ES-I3 (cell line): ENCODE data around the gene HELZ2.
"Not testable (repeated sequence)": the region's sequence is repeated elsewhere in the genome, so short reads cannot be mapped to it uniquely, and the experiment has no call there.

Experiments
- H3K36me3 ChIP-seq: 2 replicates; pipeline ENCODE4 v1.6.1; 2013; ENCODE audit warnings: mild to moderate bottlenecking, low read length, control low read depth, moderate library complexity; ENCODE audit not compliant: insufficient read depth
- H3K4me1 ChIP-seq: 2 replicates; pipeline ENCODE4 v1.6.1; 2013; ENCODE audit warnings: mild to moderate bottlenecking, control low read depth, low read length; ENCODE audit not compliant: insufficient read depth
- H3K9ac ChIP-seq: 2 replicates; pipeline ENCODE4 v1.6.1; 2013; ENCODE audit warnings: low read depth, mild to moderate bottlenecking, low read length, moderate library complexity
- H3K9me3 ChIP-seq: 2 replicates; pipeline ENCODE4 v1.6.1; 2013; ENCODE audit warnings: mild to moderate bottlenecking, low read length, moderate library complexity; ENCODE audit not compliant: control insufficient read depth, insufficient read depth

HELZ2 gene, protein sequence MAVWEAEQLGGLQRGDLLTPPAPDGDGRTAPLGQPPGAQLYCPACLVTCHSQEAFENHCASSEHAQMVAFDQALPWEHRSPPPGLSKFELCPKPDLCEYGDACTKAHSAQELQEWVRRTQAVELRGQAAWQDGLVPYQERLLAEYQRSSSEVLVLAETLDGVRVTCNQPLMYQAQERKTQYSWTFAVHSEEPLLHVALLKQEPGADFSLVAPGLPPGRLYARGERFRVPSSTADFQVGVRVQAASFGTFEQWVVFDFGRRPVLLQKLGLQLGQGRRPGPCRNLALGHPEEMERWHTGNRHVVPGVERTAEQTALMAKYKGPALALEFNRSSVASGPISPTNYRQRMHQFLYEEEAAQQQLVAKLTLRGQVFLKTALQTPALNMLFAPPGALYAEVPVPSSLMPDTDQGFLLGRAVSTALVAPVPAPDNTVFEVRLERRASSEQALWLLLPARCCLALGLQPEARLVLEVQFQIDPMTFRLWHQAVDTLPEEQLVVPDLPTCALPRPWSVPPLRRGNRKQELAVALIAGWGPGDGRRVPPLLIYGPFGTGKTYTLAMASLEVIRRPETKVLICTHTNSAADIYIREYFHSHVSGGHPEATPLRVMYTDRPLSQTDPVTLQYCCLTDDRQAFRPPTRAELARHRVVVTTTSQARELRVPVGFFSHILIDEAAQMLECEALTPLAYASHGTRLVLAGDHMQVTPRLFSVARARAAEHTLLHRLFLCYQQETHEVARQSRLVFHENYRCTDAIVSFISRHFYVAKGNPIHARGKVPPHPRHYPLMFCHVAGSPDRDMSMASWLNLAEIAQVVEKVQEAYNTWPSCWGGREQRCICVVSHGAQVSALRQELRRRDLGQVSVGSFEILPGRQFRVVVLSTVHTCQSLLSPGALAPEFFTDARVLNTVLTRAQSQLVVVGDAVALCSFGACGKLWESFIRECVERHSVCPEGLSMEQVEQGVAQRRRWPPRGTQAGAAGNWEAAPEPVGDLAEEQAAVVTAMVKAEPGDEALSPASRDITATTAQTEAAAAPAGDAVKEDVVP (N-terminal part only)

DNA sequence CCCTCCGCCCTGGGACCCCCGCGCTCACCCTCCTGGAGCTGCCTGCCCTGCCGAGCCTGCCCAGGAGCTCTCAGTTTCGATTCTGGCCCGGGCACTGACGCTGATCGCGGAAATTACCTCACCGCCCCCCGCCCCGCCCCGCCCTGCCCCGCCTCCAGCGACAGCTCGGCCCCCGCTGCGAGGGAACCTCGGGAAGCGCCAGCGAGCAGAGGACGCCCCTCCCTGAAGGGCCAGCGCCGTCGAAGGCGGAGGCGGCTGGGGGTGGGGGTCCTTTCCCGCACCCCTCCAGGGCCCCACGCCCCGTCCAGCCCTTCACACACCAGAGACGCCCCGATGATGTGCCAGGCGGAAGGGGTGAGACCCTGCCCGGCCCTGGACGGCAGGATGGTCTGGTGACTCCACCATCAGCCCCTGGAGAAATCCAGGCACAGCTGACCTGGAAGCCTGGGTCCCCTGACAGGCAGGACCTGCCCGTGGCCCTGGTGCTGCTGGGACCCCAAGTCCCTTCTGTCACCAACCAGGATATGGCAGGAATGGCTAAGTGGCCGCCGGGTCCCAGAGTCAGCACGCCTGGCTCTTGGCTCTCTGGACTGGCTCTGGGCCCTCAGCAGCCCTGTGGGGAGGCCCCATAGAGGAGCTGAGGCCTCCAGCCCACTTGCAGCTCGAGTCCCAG lies at the start of gene HELZ2:
TSS of gene HELZ2 (minus strand) at position 84 of the 673 bp plus-strand sequence. CDS start 1,854 bp downstream, outside the sequence.
- H3K4me1 ChIP-seq: no peaks in the 10 kb centered on the region
- H3K9me3 ChIP-seq: no peaks in the 10 kb centered on the region
- peak within 1 kb of the TSS; percentile 42 for H3K9ac ChIP-seq
- no peaks in the 10 kb centered on the region for H3K36me3 ChIP-seq

GRCh38 chr20:63622732-63623131 lies 48.7 kb upstream of the HELZ2 start:
- Histone ChIP-seq H3K9ac (no peak overlapping the region), H3K4me1 (0 out of 2 replicates have a peak, but pooled peaks cover 3% of the 10 kb centered on the region), H3K36me3 (no peaks in the 10 kb centered on the region), H3K9me3 (no peaks in the 10 kb centered on the region)

DNA sequence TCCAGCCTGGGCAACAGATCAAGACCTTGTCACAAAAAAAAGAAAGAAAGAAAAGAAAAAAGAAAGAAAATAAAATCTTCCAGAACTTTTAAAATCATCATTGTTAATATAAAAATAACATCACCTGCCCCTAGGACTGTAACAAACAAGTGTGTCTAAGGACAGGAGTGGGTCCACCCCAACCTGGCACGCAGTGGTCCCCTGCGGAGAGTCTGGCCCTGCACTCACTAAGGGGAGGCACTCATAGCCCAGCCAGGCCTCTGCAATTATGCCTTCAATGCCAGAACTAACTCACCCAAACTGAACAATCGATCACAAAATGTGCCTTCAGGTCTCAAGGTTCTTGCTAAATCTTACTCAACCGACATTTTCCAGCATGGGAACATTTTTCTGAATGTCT lies 48.1 kb upstream of the HELZ2 start:
- Histone ChIP-seq H3K9ac (no peak overlapping the region), H3K9me3 (no peaks in the 10 kb centered on the region), H3K4me1 (0 out of 2 replicates have a peak, but pooled peaks cover 3% of the 10 kb centered on the region), H3K36me3 (no peaks in the 10 kb centered on the region)

DNA sequence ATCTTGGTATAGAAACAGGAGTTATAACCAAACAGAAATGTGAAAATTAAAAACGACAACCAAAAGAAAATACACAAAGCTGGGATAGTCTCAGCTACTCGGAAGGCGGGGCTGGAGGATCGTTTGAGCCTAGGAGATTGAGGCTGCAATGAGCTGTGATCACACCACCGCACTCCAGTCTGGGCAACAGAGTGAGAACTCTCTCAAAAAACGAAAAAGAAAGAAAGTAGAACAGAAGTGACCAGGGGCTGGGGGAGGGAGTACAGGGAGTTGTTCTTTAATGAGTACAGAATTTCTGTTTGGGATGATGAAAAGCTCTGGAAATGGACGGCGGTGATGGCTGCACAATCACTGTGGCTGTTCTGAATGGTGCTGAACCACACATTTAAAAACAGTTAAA lies 47.0 kb upstream of the HELZ2 start:
- Histone ChIP-seq H3K9ac (no peak overlapping the region), H3K9me3 (no peaks in the 10 kb centered on the region), H3K4me1 (0 out of 2 replicates have a peak, but pooled peaks cover 3% of the 10 kb centered on the region), H3K36me3 (no peaks in the 10 kb centered on the region)

DNA sequence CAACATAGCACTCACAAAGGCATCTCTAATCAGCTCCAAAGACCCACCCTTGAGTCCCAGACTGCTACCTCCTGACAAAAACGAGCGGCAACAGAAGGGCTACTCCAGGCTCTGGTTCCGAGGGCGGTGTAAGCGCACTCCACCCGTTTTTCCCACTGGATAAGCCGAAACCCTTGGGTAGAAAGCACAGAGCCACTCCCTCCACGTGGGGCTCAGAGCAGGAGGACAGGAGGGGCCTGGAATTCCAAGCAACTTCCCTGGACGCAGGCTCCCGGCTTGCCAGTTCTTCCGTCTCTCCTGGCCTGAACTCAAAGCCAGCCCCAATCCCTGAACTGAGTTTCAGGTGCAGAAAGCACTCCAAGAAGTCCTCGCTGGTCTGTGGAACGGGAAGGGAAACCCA lies 45.5 kb upstream of the HELZ2 start:
- H3K36me3 ChIP-seq: no peaks in the 10 kb centered on the region
- no peak overlapping the region for H3K9ac ChIP-seq
- H3K4me1 ChIP-seq: no peaks in the 10 kb centered on the region
- H3K9me3 ChIP-seq: no peaks in the 10 kb centered on the region

DNA sequence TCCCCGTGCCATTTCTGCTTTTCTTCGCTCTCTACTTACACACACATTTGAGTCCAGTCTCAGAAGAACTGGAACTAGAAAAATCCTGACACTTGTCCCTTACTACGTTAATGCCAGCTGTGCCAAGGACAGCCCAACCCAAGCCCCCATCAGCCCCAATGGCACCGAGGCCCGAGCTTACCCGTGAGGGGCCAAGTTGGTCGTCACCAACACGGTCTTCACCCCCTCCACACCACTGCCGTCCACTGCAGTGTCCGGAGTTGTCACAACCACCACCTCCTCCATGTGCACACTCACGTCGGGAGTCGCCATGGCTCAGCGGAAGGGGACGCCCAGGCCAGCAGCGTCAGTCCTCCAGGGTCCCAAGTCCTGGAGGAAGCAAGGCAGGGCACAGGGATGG lies 45.0 kb upstream of the HELZ2 start:
- H3K36me3 ChIP-seq: no peaks in the 10 kb centered on the region
- no peaks in the 10 kb centered on the region for H3K9me3 ChIP-seq
- no peaks in the 10 kb centered on the region for H3K4me1 ChIP-seq
- H3K9ac ChIP-seq: no peak overlapping the region

DNA sequence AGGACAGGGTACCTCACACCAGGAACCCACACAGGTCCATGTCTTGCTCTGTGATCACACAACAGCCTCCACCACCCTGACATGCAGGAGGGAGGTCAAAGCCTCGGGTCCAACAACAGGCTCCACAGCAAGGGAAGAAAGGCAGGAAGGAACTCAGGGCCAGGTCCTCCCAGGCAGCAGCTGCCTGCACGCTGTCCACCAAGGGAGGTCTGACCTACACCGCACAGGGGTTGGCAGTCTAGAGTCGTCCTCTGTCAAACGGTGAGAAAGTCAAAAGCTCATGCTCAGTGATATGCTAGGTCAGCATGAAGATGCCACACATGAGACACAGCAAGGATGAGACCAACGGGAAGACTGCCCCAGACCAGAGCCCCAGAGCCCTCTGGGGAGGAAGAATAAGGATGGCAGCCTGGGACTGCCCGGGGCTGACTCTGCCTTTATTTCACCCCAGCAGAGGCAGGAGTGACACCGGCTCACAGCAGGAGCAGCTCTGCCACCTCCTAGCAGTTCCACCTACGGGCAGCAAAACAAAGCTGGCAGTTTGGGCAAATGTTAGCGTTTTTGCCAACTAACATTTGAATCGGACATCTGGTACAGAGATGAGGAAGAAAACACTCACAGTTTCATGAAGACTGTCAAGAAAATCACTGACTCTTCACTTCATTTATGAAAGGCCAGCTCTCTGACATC lies 44.4 kb upstream of the HELZ2 start:
- Histone ChIP-seq H3K9ac (no peak overlapping the region), H3K9me3 (no peaks in the 10 kb centered on the region), H3K4me1 (no peaks in the 10 kb centered on the region), H3K36me3 (no peaks in the 10 kb centered on the region)

DNA sequence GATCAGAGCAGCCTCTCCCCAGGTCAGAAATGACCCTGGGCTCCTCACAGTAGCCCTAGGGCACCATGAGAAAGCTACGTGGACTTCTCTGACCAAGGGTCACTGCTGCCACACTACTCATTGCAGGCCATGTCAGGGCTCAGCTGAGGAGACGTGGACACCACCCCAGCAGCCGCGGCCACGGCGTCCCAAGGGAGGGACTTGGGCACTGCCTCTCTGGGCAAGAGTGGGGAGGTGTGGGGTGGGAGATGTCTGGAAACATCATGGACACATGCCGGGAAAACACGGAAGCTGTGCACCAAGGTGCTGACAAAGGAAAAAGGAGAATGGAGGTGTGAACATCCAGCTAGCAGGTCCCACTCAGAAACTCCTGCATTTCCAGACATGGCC lies 43.8 kb upstream of the HELZ2 start:
- Histone ChIP-seq H3K9me3 (no peaks in the 10 kb centered on the region), H3K9ac (no peak overlapping the region), H3K36me3 (no peaks in the 10 kb centered on the region), H3K4me1 (no peaks in the 10 kb centered on the region)

DNA sequence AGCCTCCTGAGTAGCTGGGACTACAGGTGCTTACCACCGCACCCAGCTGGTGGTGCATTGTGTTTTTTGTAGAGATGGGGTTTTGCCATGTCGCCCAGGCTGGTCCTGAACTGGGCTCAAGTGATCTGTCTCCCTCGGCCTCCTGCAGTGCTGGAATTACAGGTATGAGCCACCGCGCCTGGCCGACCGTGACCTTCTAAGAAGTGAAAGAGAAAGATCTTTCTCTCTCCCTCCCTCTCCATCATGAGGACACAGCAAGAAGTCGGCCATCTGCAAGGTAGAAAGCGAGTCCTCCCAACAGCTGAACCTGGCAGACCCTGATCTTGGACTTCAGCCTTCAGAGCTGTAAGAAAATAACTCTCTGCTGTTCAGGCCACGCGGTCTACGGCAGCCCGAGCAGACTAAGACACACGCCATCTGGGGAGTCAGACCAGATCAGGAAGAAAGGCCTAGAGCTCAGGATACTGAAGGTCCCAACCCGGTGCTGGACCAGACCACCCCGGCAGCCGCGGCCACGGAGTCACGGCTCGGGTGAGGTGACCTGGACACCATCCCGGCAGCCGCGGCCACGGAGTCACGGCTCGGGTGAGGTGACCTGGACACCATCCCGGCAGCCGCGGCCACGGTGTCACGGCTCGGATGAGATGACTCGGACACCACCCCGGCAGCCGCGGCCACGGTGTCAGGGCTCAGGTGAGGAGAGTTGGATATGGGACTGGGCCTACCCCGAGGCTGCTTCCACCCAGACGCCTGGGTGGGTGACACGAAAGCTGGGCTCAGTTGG lies 43.2 kb upstream of the HELZ2 start:
- Histone ChIP-seq H3K4me1 (no peaks in the 10 kb centered on the region), H3K9me3 (no peaks in the 10 kb centered on the region), H3K36me3 (no peaks in the 10 kb centered on the region), H3K9ac (no peak overlapping the region)

DNA sequence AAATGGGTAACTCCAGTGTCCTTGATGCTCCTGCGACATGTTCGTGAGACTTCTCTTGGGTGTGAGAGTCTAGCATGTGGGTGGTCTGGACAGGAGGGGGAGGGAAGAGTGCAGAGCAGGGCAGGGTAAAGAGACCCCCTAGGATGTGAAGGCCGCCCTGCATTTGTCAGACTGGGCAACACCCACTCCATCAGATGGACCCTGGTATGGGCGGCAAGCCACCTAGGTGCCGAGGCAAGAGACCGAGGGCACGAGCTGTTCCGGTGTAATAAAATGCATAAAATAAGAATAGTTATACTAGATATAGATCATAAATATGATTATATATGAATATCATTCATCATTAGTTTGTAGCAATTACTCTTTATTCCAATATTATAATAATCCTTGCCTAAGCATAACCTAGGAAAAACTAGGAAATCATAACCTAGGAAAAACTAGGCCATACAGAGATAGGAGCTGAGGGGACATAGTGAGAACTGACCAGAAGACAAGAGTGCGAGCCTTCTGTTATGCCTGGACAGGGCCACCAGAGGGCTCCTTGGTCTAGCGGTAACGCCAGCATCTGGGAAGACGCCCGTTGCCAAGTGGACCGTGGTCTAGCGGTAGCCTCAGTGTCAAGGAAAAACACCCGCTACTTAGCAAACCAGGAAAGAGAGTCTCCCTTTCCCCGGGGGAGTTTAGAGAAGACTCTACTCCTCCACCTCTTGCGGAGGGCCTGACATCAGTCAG lies 40.0 kb upstream of the HELZ2 start:
- H3K36me3 ChIP-seq, H3K9me3 ChIP-seq, H3K4me1 ChIP-seq, H3K9ac ChIP-seq: not testable (repeated sequence)

DNA sequence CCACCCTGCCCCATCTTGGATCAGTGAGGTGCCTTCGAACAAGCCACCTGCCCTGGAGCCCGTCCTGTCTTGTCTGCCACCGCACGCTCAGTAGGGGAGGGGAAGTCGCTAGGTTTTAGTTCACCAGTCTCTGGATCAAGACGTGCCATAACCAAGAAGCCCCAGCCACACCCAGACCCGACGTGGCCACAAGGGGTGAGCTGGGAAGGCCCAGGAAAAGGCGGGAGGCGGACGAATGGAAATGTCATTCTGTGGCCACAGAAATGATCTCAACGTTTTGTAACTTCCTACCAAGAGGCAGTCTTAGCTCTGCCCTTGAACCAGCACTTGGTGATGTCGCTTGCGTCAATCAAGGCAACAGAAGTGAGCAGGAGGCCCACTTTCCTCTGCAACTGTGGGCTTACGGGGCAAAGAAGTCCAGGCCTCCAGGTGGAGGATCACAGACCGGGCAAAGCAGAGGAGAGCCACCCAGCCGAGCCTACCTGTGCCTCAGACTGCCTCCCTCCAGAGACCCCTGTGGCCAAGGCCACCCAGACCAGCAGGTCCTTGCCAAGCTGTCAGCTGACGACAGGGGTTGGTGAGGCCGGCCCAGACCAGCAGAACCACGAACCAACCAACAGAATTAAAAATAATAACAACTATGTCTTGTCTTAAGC lies 38.4 kb upstream of the HELZ2 start:
- no peaks in the 10 kb centered on the region for H3K36me3 ChIP-seq
- no peaks in the 10 kb centered on the region for H3K4me1 ChIP-seq
- no peak overlapping the region for H3K9ac ChIP-seq
- H3K9me3 ChIP-seq: no peaks in the 10 kb centered on the region

- no peaks in the 10 kb centered on the region for H3K36me3 ChIP-seq
- no peaks in the 10 kb centered on the region for H3K9me3 ChIP-seq
- no peak overlapping the region for H3K9ac ChIP-seq
- no peaks in the 10 kb centered on the region for H3K4me1 ChIP-seq
Observed at GRCh38 chr20:63611646-63612045, 37.6 kb upstream of the HELZ2 start.
